CD4-positive, alpha-beta T cell (primary cell): Measurements from ENCODE around the gene TEX12. TPM values are rescaled to one million over a fixed set of nuclear protein-coding genes. Genes with fewer than 3 reads are reported as not detected.

Experiments used
- ATAC-seq: fragments of 200-7000 bp; cut with Tn5 transposase; one replicate; pipeline ENCODE4 v1.10.0; 2022; ENCODE audit warnings: mild to moderate bottlenecking; ENCODE audit not compliant: poor library complexity
- CTCF ChIA-PET: fragments of 350-600 bp; sonication (Branson Sonifier 250); formaldehyde crosslinking; loops from one replicate; lab custom pipeline; 2021; ENCODE audit warnings: antibody characterized with exemption, inconsistent platforms; lab: Charles Lee
- POLR2A ChIA-PET: fragments of 350-600 bp; sonication (Branson Sonifier 250); formaldehyde crosslinking; loops from one replicate; lab custom pipeline; 2021; ENCODE audit warnings: antibody characterized with exemption, inconsistent platforms; lab: Charles Lee
- DNase-seq, 14 experiments: peaks; one replicate each; pipeline ENCODE4 v3.0.0-alpha.2; 2013 to 2020; ENCODE audit warnings: mixed read lengths in 2 of 14
- H3K27ac ChIP-seq, 2 donors: one replicate each; pipeline versions ENCODE4 v1.5.1 to v1.7.0; 2013; ENCODE audit warnings: low read length in 2 of 2, low read depth in 1 of 2, mild to moderate bottlenecking in 1 of 2
- H3K27me3 ChIP-seq, 2 experiments: 1 replicate in 1 of 2; 2 replicates in 1 of 2; pipeline versions ENCODE4 v1.6.1 to v1.7.0; 2013; ENCODE audit warnings: low read length in 2 of 2, control low read depth in 1 of 2, mild to moderate bottlenecking in 1 of 2, moderate library complexity in 1 of 2; ENCODE audit not compliant: insufficient read depth in 2 of 2, control insufficient read depth in 1 of 2
- H3K36me3 ChIP-seq: one replicate; pipeline ENCODE4 v1.6.1; 2013; ENCODE audit warnings: low read length, control low read depth; ENCODE audit not compliant: insufficient read depth
- H3K4me1 ChIP-seq: one replicate; pipeline ENCODE4 v1.6.1; 2013; ENCODE audit warnings: low read length, control low read depth; ENCODE audit not compliant: insufficient read depth
- H3K4me3 ChIP-seq: one replicate; pipeline ENCODE4 v1.5.1; 2013; ENCODE audit warnings: mild to moderate bottlenecking, low read length, moderate library complexity
- H3K9me3 ChIP-seq, 2 experiments: 1 replicate in 1 of 2; 2 replicates in 1 of 2; pipeline versions ENCODE4 v1.6.1 to v1.7.0; 2013; ENCODE audit warnings: low read length in 2 of 2, mild to moderate bottlenecking in 2 of 2, control low read depth in 1 of 2, moderate library complexity in 1 of 2; ENCODE audit not compliant: control insufficient read depth in 1 of 2, insufficient read depth in 1 of 2
- H3K27ac Mint-ChIP-seq: one replicate; pipeline ENCODE4 v1.8.0; 2020; ENCODE audit warnings: mixed read lengths
- H3K27me3 Mint-ChIP-seq: one replicate; pipeline ENCODE4 v1.8.0; 2021; ENCODE audit warnings: mixed read lengths
- H3K36me3 Mint-ChIP-seq: one replicate; pipeline ENCODE4 v1.8.0; 2021; ENCODE audit warnings: low read depth, mixed read lengths
- H3K4me1 Mint-ChIP-seq: one replicate; pipeline ENCODE4 v1.8.0; 2021; ENCODE audit warnings: low read depth, mixed read lengths
- H3K4me3 Mint-ChIP-seq: one replicate; pipeline ENCODE4 v1.8.0; 2020; ENCODE audit warnings: mild to moderate bottlenecking, mixed read lengths
- H3K9me3 Mint-ChIP-seq: one replicate; pipeline ENCODE4 v1.8.0; 2020; ENCODE audit warnings: mixed read lengths
- CTCF ChIP-seq: fragments of 200-600 bp; IDR thresholded peaks from one replicate; pipeline ENCODE4 v1.8.0; 2022; ENCODE audit warnings: antibody characterized with exemption, mild to moderate bottlenecking
- intact Hi-C, 2 experiments: fragments of 100-400 bp; cut with DNase I in 1 of 2; cut with micrococcal nuclease in 1 of 2; formaldehyde crosslinking; loops; one replicate each; pipeline versions ENCODE4 v1.15.1 to v1.9.0; 2023 to 2025; cut with DNase I, micrococcal nuclease
- polyA plus RNA-seq, 2 donors: library from polyadenylated mRNA; unstranded; fragments of 120-200 nt; gene quantifications; one replicate each; pipeline ENCODE4 v1.2.1, GENCODE V29; 2013
- total RNA-seq, 174 experiments: library from RNA in 2 of 174; stranded (reverse) in 2 of 174; gene quantifications; one replicate each; pipeline ENCODE4 v1.2.3 and lab custom pipeline; 2021 to 2026

TEX12 gene, protein sequence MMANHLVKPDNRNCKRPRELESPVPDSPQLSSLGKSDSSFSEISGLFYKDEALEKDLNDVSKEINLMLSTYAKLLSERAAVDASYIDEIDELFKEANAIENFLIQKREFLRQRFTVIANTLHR
- total RNA-seq (under 1 TPM; 0.39 to 0.82 TPM), total RNA-seq (lab: John Stamatoyannopoulos, UW) (0 to 0.57 (median 0.10) reads per million in 172 experiments)
- polyA plus RNA-seq (2013, experiment 1 of 2) = 0.48 TPM
- polyA plus RNA-seq (2013, experiment 2 of 2) = 0.44 TPM

- Mint-ChIP-seq H3K36me3 (no peaks in the 10 kb centered on the region), H3K4me1 (no peaks in the 10 kb centered on the region), H3K27me3 (peaks cover 19% of the 10 kb centered on the region), H3K9me3 (no peaks in the 10 kb centered on the region), H3K4me3 (no peak within 1 kb of the TSS), H3K27ac (no peak within 1 kb of the TSS)
- ATAC-seq = no peak
- ChIA-PET POLR2A (no interaction called here), CTCF (no interaction called here)
- no peaks in the 10 kb centered on the region for H3K4me1 ChIP-seq
- TF ChIP-seq CTCF = no peak
- H3K27ac ChIP-seq = no peak within 1 kb of the TSS
- DNase-seq = no peak
- H3K9me3 ChIP-seq = no peaks in the 10 kb centered on the region
- intact Hi-C loops = no loop called here
- no peaks in the 10 kb centered on the region for H3K36me3 ChIP-seq
- no peaks in the 10 kb centered on the region for H3K27me3 ChIP-seq
- H3K4me3 ChIP-seq = no peak within 1 kb of the TSS
These were observed at the start of gene TEX12 for GRCh38 chr11:112167145-112167544. TSS of gene TEX12 (plus strand) at chr11:112167372. CDS start at chr11:112169269, 1,897 bp downstream.

GRCh38 chr11:112118176-112118575 lies 49.0 kb upstream of the TEX12 start:
- no peak overlapping the region for H3K4me3 ChIP-seq
- H3K27me3 ChIP-seq = no peaks in the 10 kb centered on the region
- no peaks in the 10 kb centered on the region for H3K36me3 ChIP-seq
- POLR2A ChIA-PET = no interaction called here
- no peaks in the 10 kb centered on the region for H3K4me1 Mint-ChIP-seq
- no peak overlapping the region for H3K27ac Mint-ChIP-seq
- no peaks in the 10 kb centered on the region for H3K36me3 Mint-ChIP-seq
- CTCF ChIA-PET = no interaction called here
- no peak overlapping the region for H3K27ac ChIP-seq
- no peaks in the 10 kb centered on the region for H3K4me1 ChIP-seq
- intact Hi-C loops = no loop called here
- ATAC-seq = no peak
- no peak for TF ChIP-seq CTCF
- no peaks in the 10 kb centered on the region for H3K27me3 Mint-ChIP-seq
- no peaks in the 10 kb centered on the region for H3K9me3 ChIP-seq
- H3K4me3 Mint-ChIP-seq = no peak overlapping the region
- no peaks in the 10 kb centered on the region for H3K9me3 Mint-ChIP-seq
- DNase-seq = no peak

- Histone ChIP-seq H3K27ac (no peak overlapping the region), H3K9me3 (no peaks in the 10 kb centered on the region), H3K27me3 (no peaks in the 10 kb centered on the region), H3K4me3 (no peak overlapping the region), H3K4me1 (no peaks in the 10 kb centered on the region), H3K36me3 (no peaks in the 10 kb centered on the region)
- no peaks in the 10 kb centered on the region for H3K9me3 Mint-ChIP-seq
- no peak for TF ChIP-seq CTCF
- CTCF ChIA-PET = no interaction called here
- no peak for ATAC-seq
- no peak overlapping the region for H3K4me3 Mint-ChIP-seq
- H3K4me1 Mint-ChIP-seq = no peaks in the 10 kb centered on the region
- H3K36me3 Mint-ChIP-seq = no peaks in the 10 kb centered on the region
- intact Hi-C loops = no loop called here
- no peaks in the 10 kb centered on the region for H3K27me3 Mint-ChIP-seq
- H3K27ac Mint-ChIP-seq = no peak overlapping the region
- POLR2A ChIA-PET = no interaction called here
- DNase-seq = peak in 1 of 14 experiments; percentile 18
These were observed 45.1 kb upstream of the TEX12 start for GRCh38 chr11:112121981-112122615.
